CD4-positive, alpha-beta T cell treated with Interleukin-6 at 100 ng/mL for 8 hours (primary cell): ENCODE data around the gene PIGK.

Experiments
- DNase-seq: peaks from one replicate; pipeline ENCODE4 v3.0.0-alpha.2; 2020; ENCODE audit warnings: mixed read lengths, low spot score

PIGK gene

GRCh38 chr1:77096496-77097255 lies 122.6 kb downstream of the PIGK start:
- DNase-seq, result no peak

DNA sequence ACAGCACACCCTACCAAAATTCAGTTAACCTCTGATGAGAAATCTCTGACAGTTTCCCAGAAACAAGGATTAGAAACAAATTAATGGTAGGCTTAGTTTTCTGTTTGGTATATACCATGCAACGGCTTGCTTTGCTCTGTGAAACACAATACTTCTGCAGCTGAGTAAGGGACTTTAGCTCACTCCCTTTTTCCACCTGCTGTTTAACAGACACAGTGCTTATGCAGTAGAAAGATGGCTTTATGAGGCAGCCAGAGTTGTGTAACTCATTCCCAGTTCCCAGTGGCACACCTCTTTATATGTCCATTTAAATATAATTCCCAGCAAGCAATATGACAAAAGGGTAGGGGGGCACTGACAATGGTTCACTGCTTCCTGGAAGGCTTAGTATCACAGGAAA lies 124.0 kb downstream of the PIGK start:
- no peak for DNase-seq

DNA sequence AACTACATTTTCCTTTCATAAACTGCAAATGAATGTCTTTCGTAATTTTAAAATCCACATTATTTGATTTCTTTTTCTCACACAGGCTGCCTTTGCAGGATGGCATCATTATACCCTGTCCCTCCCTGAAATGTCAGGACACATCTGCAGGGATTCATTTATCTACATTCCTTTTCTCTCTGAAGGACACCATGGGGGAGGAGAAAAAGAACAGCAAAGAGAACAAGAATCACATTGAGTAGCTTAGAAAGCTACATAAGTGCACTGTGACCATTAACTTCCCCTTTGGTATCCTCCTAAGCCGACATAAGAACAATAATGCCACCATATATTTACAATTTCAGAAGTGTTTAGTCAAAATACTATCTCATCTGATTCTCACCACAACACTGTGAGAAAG lies 129.5 kb downstream of the PIGK start:
- DNase-seq, result no peak

DNA sequence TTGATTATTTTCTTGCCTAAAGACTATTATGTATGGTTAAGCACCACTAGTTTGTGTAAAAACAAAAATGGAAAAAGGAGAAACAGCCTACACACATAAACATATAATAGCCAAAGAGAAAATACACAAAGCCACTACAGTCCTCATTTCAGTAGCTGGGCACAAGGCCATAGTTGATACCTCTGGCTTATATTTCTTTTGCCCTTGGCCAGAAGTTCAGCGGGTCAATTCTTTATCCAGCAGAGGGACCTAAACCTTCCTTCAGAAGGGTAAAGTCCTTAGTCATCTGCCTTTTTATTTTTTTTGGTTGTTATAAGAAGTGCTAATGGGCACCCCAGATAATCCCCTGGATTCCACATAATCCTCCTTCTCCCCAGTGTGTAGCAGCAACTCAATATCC lies 134.1 kb downstream of the PIGK start:
- no peak for DNase-seq

DNA sequence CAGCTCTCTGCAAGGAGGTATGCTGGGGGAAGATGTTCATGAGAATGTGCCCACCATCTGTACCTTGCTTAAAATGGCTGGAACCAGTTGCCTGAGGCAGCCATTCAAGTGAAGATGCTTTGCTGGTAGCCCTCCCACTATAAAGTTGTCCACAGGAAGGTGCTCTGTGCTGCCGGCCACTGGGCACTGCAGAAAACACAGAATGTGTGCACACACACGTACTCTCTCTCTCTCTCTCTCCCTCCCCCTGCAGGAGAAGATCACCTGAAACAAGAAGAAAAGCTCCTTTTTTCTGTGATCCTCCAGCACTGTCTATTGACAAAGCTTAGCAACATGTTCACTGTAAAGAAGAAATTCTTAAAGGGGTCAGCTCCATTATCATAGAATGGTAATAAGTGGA lies 134.8 kb downstream of the PIGK start:
- DNase-seq, result no peak

DNA sequence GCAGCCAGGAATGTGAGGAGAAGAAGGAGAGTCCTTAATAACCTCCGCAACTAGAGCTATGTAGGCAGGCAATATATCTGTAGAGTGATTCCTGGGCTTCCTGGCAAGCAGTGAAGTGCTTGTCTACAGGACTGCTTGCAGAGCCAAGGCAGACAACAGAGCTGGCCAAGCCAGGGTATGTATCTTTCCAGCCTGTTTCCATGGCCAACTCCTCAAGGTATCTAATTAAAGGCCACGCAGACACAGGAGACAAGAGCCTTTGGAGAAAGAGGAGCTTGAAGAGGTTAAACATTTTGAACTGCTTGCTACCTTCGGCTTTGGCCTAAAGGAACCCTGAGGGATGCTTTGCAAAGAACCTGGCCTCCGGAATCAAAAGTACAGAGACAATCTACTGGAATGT lies 137.4 kb downstream of the PIGK start:
- DNase-seq, result no peak

GRCh38 chr1:77076759-77077158 lies 142.5 kb downstream of the PIGK start:
- no peak for DNase-seq

DNA sequence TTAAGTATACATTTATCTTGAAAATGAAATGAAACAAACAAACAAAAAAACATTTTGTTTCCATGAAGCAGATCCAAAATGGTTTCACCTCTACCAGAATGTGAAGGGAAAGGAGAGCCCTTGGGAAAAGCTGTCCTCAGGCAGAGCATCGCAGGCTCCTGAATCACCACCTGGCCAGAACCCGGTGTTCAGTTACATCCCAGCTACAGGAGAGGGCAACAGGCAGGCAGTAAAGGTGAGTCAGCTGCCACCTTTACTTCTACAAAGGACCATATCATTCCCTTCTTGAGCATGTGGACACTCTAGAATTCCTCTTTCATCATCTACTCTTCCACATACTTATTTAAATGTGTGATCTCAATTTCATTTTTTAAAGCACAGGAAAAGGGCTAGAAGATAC lies 151.2 kb downstream of the PIGK start:
- no peak for DNase-seq

DNA sequence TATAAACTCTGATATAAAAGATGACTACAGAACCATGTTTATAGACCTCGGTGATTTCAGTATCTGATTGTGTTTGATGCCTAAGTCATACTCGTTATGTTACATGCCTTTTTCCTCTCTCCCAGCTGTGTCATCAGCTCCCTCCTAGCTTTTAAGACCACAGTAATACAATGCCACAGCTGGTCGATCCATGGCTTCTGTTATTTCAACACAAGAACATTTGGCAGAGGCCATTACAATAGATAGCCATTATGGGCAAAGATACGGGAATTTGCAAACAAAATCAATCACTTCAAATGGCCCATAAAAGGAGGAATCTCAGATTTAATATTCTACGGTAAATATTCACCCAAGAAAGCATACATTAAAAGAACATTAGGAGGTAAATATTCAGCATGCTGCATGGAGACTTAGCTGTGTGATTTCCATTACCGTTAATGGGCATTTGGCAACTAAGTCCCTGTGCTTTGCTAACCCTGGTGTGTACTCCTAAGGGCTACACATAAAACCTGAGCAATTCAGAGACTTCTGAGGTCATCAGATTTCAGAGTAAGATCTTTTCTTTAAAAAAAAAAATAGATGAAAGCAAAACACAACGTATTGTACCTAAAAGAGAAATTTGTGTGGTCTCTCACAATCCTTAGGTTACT lies 153.4 kb downstream of the PIGK start:
- DNase-seq, result no peak

GRCh38 chr1:77064246-77064645 lies 155.0 kb downstream of the PIGK start:
- DNase-seq, result no peak

DNA sequence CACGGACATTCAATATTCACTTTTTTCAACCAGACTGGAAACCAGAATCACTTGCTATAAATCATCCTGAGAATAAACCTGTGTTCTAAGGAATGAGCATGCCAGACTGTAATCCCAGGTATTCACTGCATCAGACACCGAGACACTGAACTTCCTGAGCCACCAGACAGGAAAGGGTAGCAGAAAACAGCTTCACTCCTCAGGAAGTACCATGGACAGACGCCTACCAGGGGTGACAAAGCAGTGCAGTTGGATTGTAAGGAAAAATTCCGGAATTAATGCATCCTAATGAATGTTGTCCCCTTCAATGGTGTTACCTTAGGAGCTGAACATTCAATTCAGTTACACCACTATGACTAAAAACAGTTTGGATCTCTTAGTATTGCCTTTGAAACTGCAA lies 156.1 kb downstream of the PIGK start:
- no peak for DNase-seq

DNA sequence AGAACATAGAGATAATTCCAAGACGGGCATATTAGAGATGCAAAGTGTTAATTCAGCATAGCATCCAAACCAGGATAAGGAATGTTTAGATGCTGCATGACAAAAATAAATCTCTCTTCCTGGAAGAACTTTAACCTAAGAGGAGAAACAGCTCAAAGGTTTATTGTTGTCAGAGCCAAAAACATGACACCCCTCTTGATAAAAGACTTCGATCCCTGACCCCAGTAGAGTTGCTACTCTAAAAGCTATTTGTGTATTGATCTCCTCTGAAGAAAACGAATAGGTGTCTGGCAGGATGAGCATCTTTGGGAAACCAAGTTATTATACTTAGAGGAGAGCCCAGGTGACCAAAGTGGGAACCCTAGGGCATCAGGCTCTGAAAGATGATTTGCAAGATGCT lies 158.1 kb downstream of the PIGK start:
- no peak for DNase-seq

DNA sequence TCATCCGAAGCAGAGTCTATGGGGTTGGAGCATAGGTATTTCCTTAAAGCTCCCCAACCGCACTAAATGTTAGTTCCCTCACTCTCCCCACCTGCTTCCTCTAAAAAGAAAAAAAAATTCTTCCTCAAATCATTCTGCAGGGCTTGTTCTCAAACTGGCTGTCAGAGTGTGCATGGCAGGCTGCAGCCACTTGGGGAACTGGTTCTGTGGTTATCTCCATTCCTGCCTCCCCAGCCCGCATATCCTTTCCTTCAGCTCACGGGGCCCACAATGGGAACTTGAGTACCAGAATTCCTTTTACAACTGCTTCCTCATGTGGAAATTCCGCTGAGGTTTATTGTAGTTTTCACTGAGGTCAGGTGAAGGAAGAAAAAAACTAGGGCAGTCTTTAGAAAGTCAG lies 159.2 kb downstream of the PIGK start:
- DNase-seq, result no peak

- no peak for DNase-seq
Observed at GRCh38 chr1:77057994-77058585, 161.1 kb downstream of the PIGK start.

- DNase-seq, result no peak
Observed at GRCh38 chr1:77056525-77056924, 162.7 kb downstream of the PIGK start.

GRCh38 chr1:77051425-77051824 lies 167.8 kb downstream of the PIGK start:
- no peak for DNase-seq

- no peak for DNase-seq
Observed at GRCh38 chr1:77048615-77049005, 170.6 kb downstream of the PIGK start.

- no peak for DNase-seq
Observed at GRCh38 chr1:77047978-77048614, 171.1 kb downstream of the PIGK start.

- no peak for DNase-seq
Observed at GRCh38 chr1:77047575-77047974, 171.7 kb downstream of the PIGK start.

DNA sequence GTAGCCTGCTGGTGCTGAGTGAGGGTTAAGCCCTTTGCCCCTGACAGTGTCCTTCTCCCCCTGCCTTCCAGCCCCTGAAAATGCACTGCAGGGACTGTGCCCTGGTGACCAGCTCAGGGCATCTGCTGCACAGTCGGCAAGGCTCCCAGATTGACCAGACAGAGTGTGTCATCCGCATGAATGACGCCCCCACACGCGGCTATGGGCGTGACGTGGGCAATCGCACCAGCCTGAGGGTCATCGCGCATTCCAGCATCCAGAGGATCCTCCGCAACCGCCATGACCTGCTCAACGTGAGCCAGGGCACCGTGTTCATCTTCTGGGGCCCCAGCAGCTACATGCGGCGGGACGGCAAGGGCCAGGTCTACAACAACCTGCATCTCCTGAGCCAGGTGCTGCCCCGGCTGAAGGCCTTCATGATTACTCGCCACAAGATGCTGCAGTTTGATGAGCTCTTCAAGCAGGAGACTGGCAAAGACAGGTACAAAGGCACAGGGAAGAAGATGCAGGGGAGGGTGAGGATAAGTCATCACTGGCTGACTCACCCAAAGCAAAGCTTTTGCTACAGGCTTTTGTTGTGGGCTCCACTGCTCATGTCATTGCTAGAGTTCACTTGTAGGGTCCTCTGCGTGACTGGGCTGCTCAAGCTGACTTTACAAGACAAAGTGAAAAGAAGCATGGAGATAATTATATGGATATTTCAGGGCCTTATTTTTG lies 174.9 kb downstream of the PIGK start:
- no peak for DNase-seq

DNA sequence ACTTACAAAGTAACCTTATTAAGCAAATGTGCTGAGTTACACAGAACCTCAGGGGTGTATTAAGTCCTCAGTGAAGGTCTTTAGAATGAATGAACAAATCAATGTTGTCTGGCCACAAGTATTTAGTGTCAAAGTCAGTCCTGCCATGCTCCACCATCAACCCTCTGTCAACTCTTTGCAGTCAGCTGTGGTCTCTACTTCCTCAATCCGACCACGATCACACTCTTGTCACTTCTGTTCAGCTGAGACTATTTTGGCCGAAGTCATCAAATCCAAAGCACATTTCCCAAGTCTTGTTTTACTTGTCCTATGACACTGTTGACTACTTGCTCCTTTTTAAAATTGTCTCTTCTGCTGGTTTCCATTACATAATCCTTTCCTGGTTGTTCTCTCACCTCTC lies 178.4 kb downstream of the PIGK start:
- DNase-seq, result no peak

DNA sequence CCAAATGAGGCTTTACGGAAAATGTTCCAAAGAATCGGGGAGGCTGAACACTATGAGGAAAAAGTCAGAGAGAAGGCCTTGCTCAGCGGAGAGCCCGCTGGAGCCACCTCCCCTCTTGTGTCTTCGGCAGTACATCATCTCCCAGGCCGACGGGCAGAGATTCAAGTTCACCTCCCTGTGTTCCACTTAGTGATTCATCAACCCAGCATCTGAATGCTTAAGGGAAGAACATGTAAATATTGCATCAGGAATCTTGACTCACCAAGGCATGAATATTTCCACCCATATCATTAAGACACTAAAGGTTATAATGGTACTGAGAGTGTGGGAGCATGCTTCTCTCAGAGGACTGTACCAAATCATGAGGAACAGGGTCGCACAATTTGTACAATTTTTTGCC lies 179.5 kb downstream of the PIGK start:
- DNase-seq, result no peak
